NOMO-1 (cell line): ENCODE data around the gene PPFIBP2.

ENCODE experiments used
- DNase-seq, 2 experiments: peaks; one replicate each; lab custom pipeline; 2025; ENCODE audit not compliant: unreplicated experiment in 2 of 2; lab: John Stamatoyannopoulos, UW

Gene PPFIBP2

DNA sequence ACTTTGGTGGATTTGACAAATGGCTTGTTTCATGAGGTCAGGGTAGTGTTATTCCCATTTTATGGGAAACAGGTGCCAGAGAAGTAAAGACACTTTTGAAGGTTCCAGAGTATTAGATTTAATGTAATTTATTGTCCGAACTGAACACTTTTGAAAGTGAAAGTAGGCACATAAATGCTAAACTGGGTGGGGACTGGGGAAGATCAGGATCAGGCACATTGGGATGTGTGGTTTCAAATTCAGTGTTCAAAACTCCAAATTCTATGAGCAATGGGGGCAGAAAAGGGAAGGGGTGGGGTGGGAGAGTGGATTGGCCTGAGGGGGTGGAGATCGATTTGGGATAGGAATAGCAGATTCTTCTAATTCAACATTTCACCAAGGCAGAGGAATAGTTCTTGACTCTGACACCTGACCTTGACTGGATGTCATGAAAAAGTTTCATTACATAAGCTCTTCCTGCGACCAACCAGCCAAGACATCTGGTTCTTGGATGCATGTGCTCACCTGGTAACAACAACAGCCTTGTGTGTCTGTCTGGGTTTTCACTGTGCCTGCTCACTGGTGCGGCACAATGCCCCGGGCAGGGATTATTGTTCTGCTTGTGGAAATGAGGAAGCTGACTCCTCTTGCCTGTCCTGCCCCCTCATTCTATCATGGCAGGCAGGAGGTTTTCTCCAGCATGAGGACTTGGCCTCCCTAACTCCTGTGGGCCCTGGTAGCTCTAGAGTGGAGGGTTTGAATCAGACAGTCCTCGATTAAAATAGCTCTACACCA lies 10.8 kb downstream of the PPFIBP2 start:
- no peak for DNase-seq

DNA sequence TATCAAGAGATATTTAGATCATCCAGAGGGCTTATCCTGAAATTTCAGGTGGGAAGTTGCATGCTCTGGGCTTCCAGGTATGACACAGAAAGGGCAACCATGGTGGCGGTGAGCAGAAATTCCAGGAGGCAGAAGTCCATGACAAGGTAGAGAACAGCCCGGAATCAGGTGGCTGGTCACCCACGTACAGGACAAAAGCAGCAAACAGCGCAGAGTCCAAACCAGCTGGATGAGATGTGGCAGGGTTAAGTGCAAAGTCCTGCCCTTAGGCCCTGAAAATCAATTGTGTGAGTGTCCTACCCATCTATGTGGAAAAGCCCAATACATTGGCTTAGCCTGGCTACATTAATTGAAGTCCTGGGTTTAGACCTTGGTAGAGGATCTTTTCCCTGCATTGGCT lies 11.6 kb downstream of the PPFIBP2 start:
- DNase-seq = no peak

DNA sequence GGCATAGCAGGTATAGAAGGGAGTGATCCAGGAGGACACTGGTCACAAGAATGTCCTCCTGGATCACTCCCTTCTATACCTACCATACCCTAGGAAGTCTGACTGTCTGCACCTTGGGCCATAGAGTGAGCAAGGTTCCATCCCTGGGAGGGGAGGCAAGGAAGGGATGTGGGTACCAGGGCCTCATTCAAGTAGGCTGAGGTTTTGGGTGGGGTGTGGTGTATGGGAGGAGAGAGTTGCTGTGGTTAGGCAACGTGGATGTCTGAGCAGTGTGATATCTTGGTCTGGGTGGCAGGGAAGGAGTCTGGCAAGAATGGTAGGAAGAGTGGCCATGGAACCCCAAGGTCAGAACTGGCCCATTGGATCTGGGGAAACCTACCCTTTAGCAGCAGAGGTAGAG lies 13.2 kb downstream of the PPFIBP2 start:
- DNase-seq = no peak

DNA sequence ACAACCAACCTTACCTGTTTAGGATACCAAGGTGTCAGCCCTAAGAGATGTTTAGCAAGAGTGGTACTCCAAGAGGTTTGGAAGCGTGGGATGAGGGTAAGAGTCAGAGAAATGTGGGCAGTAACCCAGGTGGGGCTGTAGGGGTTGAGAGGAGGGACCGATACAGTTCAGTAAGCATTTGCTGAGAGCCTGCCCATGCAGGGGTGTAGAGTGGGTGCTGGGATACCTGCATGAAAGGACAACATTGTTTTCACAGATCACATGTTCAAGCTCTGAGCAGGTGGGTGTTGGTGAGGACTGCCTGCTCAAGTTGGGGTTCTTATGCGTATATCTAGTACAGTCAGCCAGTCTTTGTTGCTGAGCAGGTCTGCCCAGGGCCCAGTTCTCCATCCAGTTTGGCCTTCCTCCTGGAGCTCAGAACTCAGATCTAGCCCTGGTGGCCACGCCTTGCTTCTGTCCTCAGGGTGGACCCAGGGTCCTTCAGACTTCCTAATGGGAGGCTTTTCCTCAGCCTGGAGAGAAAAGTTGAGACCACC lies 14.8 kb downstream of the PPFIBP2 start:
- no peak for DNase-seq

DNA sequence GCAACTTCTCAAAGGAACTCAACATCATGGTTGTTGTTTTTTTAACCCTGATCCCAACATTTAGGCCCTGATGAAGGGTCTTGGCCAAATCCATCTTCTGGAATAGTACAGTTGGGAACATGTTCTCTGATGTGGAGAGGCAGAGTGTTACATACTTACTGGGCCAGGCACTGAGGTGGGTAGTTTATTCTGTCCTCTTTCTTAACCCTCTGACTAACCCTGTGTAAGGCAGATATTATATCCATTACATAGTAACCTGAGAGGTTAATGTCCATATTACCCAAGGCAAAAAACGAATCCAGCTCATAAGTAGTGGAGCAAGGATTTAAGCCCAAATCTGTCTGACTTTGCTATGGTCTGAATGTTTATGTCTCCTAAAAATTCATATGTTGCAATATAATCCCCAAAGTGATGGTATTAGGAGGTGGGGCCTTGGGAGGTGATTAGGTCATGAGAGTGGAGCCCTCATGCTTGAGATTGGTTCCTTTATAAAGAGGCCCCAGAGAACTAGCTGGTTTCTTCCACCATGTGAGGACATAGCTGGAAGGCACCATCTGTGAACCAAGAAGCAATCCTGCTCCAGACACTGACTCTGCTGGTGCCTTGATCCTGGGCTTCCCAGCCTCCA lies 16.3 kb downstream of the PPFIBP2 start:
- no peak for DNase-seq

DNA sequence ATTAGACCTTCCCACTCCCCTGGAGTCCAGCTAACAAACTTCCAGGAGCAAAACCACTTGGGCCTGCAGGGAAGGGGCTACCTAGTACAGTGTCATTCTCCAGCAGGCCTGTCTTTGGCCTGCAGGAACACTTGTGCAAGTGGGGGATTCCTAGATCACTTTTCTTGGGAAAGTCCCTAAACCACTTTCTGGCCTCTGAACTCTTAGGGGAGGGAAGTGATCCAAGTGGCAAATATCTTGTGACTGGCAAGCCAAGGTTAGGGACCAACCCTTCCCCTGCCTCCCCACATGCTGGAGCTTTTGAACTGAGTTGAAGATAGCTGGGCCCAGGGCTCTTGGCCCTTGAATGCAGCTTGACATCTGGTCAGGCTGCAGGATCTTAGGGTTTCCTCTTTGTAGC lies 17.2 kb downstream of the PPFIBP2 start:
- no peak for DNase-seq

DNA sequence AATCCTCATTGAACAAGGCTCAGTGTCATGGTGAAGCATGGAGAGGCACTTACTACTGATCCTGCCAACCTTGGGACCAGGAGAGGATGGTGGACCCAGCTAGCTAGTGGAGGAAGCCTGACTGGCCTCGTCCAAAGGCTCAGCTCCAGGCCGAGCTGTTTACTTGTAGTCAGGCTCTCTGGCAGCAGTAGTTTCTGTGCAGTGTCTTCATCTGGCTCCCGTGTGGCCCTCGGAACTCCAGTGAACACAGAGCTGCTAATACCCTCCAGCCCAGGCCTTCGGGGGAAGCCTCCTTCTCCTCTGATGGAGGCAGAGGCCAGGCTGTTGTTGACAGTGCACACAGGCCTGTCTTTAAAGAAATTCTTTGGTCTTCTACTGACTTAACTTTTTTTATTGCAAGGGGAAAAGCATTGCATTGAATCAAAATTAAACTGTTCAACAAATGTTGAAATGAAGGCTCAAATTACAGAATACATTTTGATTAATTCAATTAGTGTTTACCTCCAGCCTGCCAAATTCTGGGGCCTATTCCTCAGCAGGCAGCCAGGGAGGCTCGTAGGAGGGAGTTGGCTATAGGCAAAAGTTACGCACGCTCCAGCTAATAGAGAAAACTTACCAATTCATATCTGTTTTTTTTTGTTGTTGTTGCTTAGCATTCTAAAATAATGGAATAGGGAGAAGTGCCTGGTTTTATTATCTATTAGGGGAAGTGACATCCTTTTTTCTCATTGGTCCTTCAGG lies 18.8 kb downstream of the PPFIBP2 start:
- DNase-seq = no peak

DNA sequence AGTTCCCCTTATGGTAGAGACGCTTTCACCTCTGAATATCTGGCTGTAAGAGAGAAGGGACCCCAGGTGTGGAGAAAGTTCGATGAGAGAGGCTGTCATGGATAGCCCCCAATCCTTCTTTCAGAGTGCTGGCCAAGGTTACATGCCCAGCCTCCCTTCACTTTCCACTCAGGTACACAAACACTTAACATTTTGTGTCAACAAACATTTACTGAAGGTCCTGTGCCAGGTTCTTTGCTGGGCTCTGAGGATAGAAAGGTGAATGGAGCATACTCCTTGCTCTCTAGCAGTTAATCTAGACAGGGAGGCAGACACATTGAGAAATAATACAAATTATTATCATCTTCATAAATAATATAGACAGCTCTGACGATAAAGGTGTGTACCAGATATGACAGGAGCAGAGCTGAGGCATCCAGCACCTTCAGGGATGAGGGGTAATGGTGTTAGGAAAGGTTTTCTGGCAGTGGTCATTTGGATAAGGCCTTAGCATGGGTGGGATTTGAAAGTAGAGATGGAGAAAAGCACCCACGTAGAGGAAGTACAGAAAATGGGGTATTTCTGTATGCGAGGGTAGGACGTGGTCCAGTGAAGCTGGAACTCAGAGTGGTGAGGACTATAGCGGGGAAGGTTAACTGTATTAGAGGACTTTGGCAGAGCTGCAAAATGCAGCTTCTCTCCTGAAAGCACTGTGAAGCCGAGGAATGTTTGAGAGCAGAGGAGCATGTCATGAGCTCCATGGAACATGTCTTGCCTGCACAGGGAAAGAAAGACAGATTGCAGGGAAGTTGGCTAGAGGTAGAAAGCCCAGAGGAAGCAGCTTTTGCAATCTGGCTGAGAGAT lies 19.6 kb downstream of the PPFIBP2 start:
- no peak for DNase-seq

DNA sequence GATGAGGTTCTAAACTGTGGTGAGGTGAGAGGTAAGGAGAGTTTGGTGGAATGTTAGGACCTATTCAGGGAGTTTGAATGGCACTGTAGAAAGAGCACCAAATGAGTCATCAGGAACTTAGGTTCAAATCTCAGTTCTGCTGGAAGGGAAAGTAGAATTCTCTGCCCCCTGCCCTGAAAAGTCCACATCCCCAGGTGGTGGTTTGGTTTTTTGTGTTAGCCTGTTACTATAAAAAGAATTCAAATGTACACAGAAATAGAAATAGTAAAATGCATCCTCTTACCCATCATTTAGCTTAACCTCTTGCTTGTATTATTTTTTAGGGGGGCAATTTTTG lies 20.2 kb downstream of the PPFIBP2 start:
- DNase-seq = no peak

DNA sequence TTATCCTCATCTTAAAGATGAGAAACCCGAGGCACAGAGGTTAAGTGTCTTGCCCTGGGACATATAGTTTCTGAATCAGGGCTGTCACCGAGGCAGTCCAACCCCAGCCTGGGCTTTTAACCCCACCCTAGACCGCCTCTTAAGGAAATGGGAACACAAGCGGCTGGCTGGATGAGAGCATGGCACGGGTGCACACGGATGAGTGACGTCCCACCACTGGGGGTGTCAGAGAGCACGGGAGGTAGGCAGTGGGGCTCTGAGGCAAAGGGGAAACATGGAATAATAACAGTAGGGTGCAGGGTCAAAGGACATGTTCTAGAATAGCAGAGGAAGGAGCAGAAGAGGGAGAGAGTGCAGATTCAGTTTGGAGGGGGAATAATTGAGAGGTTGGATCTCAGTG lies 22.3 kb downstream of the PPFIBP2 start:
- DNase-seq = no peak

DNA sequence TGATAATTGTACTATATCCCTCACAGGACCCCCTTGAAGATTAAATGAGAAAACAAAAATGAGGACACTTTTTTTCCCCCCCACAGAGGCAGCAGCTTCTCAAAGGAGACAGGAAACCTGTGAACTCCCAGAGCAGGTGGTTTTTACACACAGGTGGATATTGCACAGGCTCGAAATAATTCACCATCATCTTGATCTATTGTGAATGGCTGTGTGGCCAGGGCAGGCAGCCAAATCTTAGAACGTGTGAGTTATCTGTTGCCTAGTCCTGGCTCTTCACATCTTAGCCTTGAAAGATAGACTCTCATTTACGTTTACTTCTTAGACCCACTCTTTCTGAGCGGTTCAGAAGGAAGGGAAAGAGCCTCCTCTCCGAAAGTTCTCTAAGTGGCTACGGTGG lies 23.5 kb downstream of the PPFIBP2 start:
- no peak for DNase-seq

DNA sequence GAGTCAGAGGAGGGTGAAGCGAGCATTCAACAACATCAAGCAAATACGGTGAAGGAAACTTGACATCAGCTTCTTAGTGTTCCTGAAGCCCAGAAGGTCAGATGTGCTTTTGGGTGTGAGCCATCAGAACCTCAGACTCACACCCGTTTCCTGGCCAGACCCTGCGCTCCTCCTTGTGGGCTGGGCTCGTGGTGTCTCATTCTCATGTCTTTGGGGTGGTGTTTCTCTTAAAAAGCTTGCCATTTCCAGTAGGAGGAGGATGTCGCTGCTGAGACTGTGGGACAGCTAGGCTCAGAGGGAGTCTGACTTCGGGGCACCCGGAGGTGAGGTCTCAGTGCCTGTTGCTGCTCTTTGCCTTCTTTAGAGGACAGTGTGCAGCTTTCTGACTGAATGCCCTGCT lies 24.2 kb downstream of the PPFIBP2 start:
- no peak for DNase-seq

DNA sequence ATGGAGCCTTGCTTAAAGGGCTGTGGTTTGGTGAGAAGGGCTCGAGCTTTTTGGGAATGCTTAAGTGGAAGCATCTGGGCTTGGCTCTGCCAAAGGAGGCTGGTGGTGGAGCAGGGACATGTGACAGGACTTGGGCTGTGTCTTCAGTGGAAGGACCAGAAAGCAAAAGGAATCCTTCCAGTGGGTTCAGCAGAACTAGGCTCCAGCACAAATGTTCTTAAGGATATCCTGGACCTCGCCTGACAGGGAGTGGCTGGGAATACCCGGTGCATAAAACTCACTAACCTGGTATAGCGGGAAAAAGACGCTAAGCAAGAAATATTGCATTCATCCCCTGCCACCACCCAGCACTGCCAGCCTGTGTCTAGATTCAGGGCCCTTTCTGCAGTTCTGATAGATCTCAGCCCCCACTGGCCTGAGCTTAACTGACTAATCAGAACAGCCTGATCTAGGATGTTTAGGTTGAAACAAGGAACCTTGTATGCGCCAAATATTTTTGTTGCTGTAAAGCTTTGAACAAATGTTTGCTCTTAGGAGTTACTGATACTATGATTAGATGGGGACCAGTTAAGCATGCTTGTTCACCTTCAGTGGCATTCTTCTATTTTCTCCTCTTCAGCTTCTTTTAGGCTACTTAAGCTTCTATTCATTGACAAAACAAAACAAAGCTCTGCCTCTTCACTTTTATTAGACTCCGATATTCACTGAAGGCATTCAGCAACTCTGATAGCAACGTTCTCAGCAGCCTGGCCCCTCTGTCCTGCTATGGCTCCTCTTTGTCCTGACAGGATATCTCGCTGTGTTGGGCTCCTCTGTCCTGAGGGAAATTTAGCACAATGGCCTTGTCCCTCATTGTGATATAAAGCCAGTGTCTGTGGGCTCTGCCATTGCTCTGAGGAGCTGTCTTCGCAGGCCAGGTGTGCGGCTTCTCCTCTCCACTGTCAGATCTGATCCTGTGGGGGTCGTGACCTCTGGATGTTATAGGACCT lies 25.0 kb downstream of the PPFIBP2 start:
- no peak for DNase-seq

DNA sequence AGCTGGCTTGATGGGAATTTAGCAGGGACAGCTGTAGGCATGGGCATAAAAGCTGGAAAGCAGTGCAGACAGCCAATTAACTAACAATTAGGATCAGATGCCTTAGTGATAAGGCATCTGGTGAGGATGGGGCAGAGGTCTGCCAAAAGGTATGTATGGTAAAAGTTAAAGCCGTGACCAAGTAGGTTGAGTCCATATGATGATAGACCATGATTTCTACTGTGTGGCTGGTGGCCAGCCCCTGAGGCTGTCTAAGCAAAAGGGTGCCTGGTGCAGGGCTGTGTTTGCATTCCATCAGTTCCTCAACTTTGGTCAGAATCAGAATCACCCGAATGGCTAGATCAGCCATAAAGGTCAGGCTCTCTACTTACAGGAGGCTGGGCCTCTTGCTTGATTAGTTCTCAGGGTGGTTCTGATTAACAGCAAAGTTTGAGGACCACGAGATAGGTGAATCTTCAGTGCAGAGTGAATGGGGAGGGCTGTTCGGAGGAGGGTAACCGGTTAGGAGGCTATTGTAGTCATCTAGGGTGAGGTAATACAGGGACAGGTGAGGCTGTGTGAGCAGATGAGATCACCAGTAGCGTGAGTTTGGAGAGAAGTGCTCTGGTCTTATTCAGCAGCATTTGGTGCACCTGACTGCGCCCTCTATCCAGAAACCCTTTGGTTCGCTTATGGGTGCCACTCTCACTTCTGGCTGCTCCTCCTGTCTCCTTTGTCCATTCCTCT lies 27.2 kb downstream of the PPFIBP2 start:
- no peak for DNase-seq

DNA sequence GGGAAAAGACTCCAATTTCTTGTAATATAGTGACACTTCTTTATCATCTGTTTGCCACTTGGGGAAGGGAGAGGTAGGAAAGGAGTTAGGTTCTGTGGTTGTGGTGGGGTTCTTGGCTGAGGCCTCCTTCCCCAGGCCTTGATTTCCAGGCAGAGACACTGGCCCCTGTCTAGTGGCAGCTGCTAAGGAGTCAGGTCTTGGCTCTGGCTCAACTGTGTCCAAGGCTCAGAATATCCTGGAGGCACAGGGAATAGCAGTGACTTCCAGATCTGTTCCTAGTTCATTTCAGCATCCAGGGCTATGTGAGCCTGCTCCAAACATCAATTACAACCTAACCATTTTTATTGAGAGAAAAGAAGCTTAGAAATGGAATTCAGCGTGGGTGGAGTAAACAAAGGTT lies 29.5 kb downstream of the PPFIBP2 start:
- DNase-seq = no peak

DNA sequence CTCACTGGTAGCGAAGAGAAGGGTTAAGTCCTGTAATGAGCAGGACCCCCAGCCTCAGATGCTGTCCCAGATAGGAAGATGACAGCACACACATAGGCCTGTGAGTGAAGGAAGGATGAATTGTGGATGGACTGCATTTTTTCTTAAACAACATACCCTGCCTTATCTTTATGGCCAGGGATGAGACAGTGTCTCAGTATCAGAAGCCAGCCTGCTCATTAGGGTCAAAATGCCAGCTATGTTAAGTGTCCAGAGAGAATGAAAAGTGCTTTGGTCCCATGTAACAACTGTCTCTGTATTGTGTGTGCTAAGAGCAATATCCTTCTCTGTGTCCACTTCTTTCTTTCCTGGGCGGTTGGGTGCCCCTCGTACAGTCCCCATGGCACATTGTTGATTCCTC lies 30.2 kb downstream of the PPFIBP2 start:
- DNase-seq = no peak

DNA sequence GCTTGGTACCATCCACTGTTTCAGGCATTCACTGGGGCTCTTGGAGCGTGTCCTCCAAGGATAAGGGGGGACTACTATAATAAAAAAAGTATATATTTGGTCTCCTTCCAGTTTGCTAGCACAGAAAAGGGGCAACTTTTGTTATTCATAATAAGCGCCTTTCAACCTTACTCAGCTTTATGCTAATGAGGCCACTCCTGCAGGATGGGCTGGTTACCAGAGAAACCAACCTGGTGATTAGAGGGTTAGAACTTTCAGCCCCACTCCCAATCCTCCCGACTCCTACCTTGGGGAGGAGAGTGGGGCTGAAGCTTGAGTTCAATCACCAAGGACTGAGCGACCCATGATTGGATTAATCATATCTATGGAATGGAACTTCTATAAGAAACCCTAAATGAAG lies 31.8 kb downstream of the PPFIBP2 start:
- no peak for DNase-seq

DNA sequence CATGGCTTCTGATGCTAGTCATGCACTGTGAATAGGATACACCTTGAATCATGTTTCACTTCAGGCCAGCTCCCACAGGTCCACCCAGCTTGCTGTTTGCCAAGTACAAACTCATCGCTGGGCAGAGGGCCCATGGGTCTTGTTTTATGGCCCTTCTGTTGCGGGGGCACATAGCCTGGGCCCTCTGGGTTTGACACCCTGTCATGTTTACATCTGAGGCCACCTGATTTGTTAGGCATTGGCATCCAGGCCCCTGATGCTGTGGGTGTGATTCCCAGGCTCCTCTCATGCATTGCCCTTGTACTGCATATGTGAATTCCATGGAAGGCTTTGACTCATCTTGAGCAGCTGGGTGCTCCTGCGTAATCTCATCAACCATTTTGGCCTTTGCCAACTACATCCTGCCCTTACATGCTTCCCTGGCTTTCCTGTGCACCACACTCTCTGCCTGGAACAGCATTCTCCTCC lies 32.6 kb downstream of the PPFIBP2 start:
- DNase-seq = no peak

DNA sequence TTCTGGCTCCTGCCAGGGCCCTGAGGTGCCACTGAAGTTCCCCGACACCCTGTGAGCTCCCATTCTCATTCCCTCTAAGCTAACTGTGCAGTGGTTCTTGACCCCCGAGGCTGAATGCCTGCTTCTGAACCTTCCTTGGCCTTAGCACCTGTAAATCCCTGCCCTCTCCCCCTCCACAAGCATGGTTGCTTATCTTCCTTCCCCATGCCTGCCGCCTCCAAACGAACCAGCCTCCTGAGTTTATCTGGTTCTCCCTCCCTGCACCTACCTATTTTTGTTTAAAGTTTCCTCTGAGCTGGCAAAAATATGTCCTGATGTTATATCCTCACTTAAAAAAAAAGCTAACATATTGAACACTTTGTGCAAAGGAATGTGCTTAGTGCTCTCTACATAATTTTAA lies 33.9 kb downstream of the PPFIBP2 start:
- DNase-seq = no peak
